Keratinocyte (primary cell): ENCODE data around the gene TTLL5. TPM values are rescaled to one million over a fixed set of nuclear protein-coding genes. Genes with fewer than 3 reads are reported as not detected.

Experiments used
- DNase-seq: peaks from one replicate; pipeline ENCODE4 v3.0.0-alpha.2; 2011; ENCODE audit warnings: low read depth, missing footprints, low spot score
- FAIRE-seq: peaks from 2 replicates; lab custom pipeline; 2011; peaks lifted over from hg19 to GRCh38; lab: Jason Lieb, UNC
- H2AFZ ChIP-seq: 2 replicates; pipeline ENCODE4 v1.6.0; 2012; ENCODE audit warnings: low read length, control low read depth, inconsistent platforms; ENCODE audit not compliant: control insufficient read depth
- H3K27ac ChIP-seq: 2 replicates; pipeline ENCODE4 v1.5.1; 2011; ENCODE audit warnings: low read length; ENCODE audit not compliant: control insufficient read depth, insufficient read depth
- H3K27me3 ChIP-seq: 3 replicates; pipeline ENCODE4 v1.6.0; 2011; ENCODE audit warnings: low read length; ENCODE audit not compliant: control insufficient read depth, insufficient read depth; ENCODE audit errors: extremely low read depth
- H3K36me3 ChIP-seq, 2 experiments: 2 replicates in 1 of 2; 3 replicates in 1 of 2; pipeline ENCODE4 v1.5.1; 2011; ENCODE audit warnings: low read length in 2 of 2, mild to moderate bottlenecking in 1 of 2; ENCODE audit not compliant: control insufficient read depth in 2 of 2, insufficient read depth in 2 of 2; ENCODE audit errors: extremely low read depth in 1 of 2
- H3K4me1 ChIP-seq: 3 replicates; pipeline ENCODE4 v1.5.1; 2011; ENCODE audit warnings: low read length; ENCODE audit not compliant: control insufficient read depth, insufficient read depth; ENCODE audit errors: extremely low read depth
- H3K4me2 ChIP-seq: 3 replicates; pipeline ENCODE4 v1.6.0; 2011; ENCODE audit warnings: low read depth, low read length; ENCODE audit not compliant: control insufficient read depth, insufficient read depth; ENCODE audit errors: extremely low read depth
- H3K4me3 ChIP-seq, 3 experiments: fragments of 200-600 bp in 1 of 3; sonication (generic) in 1 of 3; 2 replicates in 2 of 3; 3 replicates in 1 of 3; pipeline ENCODE4 v1.5.1; 2011 to 2016; ENCODE audit warnings: low read length in 3 of 3, mild to moderate bottlenecking in 3 of 3, control low read depth in 2 of 3, inconsistent platforms in 1 of 3, low read depth in 1 of 3, mixed read lengths in 1 of 3, mixed run types in 1 of 3, moderate library complexity in 1 of 3; ENCODE audit not compliant: control insufficient read depth in 2 of 3, insufficient read depth in 2 of 3; ENCODE audit errors: extremely low read depth in 1 of 3
- H3K79me2 ChIP-seq: 2 replicates; pipeline ENCODE4 v1.6.0; 2012; ENCODE audit warnings: low read length; ENCODE audit not compliant: control insufficient read depth, insufficient read depth
- H3K9ac ChIP-seq: 3 replicates; pipeline ENCODE4 v1.6.0; 2011; ENCODE audit warnings: low read length; ENCODE audit not compliant: control insufficient read depth, insufficient read depth; ENCODE audit errors: extremely low read depth
- H3K9me1 ChIP-seq: 3 replicates; pipeline ENCODE4 v1.6.0; 2011; ENCODE audit warnings: low read length; ENCODE audit not compliant: control insufficient read depth, insufficient read depth; ENCODE audit errors: extremely low read depth
- H3K9me3 ChIP-seq: 2 replicates; pipeline ENCODE4 v1.5.1; 2012; ENCODE audit warnings: low read depth, low read length; ENCODE audit not compliant: control insufficient read depth
- H4K20me1 ChIP-seq: 3 replicates; pipeline ENCODE4 v1.6.0; 2011; ENCODE audit warnings: low read length; ENCODE audit not compliant: control insufficient read depth, insufficient read depth; ENCODE audit errors: extremely low read depth
- CTCF ChIP-seq, 3 experiments: IDR thresholded peaks in 1 of 3; conservative IDR thresholded peaks in 1 of 3; optimal IDR thresholded peaks in 1 of 3; 2 replicates in 2 of 3; 3 replicates in 1 of 3; pipeline versions ENCODE3 to v1.5.1; 2011; ENCODE audit warnings: low read length in 3 of 3, mild to moderate bottlenecking in 3 of 3, moderate library complexity in 2 of 3, control low read depth in 1 of 3, inconsistent platforms in 1 of 3; ENCODE audit not compliant: insufficient read depth in 2 of 3; ENCODE audit errors: extremely low read depth in 1 of 3
- EZH2 ChIP-seq: IDR thresholded peaks from one replicate; pipeline ENCODE4 v1.6.1; 2012; ENCODE audit warnings: inconsistent platforms, mild to moderate bottlenecking, low read length, moderate library complexity
- dilution Hi-C: fragments of 300-500 bp; cut with MboI; formaldehyde crosslinking; loops from one replicate; pipeline ENCODE4 v1.7.0; 2020; ENCODE audit warnings: low sequenced_read_pairs; ENCODE audit not compliant: extremely low pct_ligation_motif_present
- polyA plus RNA-seq, 5 experiments: library from polyadenylated mRNA; depleted of rRNA in 3 of 5; stranded (reverse) in 3 of 5; stranded (forward) in 1 of 5; unstranded in 1 of 5; fragments of >200 nt; gene quantifications; 1 replicate in 1 of 5; 2 replicates in 3 of 5; 3 replicates in 1 of 5; pipeline versions ENCODE4 v1.2.1 to v1.2.3, GENCODE V29; 2011 to 2012; ENCODE audit warnings: missing spikeins in 2 of 5, low read depth in 1 of 5, low replicate concordance in 1 of 5

TTLL5 gene
- polyA plus RNA-seq, 1 donor (not counting 4 experiments of a cell fraction or from before 2014, with no cell fraction given): 20.7 TPM

DNA sequence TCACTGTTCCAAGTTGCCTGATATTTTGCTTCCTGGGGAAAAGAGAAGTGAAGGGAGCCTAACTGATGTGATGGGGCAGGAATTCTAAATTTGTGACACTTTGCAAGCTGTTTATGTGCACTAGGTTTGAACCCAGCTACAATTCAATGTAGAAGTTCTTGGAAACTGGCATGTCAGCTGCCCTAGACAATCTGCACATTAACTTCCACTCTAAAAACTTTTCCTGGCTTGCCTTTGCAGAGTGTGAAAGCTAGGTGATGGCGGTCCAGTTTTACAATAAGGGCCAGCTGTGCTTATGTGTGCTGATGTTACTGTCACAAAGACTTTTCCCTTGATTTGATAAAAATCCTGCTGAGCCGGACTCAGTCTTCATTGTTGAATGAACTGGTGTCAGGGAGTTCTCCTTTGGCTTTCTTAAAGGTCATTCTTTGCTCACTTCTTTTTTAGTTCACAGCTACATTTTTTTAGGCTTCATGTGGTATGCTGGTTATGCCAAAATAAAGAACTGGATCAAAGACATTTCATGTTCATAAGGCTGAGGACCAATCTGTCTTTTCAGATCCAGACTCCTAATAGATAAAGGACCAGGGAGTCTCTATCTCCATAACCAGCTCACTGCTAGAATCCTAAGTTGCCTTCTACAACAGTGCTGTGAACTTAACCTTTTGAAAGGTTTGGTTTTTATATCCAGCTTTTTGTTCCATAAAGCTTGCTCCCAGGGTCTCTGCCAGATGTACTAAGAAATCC, 187.3 kb downstream of the TTLL5 start:
- DNase-seq: no peak
- no peaks in the 10 kb centered on the region for H4K20me1 ChIP-seq
- H3K9me1 ChIP-seq: no peaks in the 10 kb centered on the region
- H3K9me3 ChIP-seq: no peaks in the 10 kb centered on the region
- H3K79me2 ChIP-seq: no peaks in the 10 kb centered on the region
- no peak overlapping the region for H2AFZ ChIP-seq
- H3K4me3 ChIP-seq: no peak overlapping the region
- no peak overlapping the region for H3K4me2 ChIP-seq
- H3K36me3 ChIP-seq: no peaks in the 10 kb centered on the region
- FAIRE-seq: no peak
- TF ChIP-seq EZH2 (no peak), CTCF (optimal IDR thresholded peaks at IDR 0.05 in 1 of 3, IDR thresholded peaks at IDR 0.05 in 1 of 3, conservative IDR thresholded peaks at IDR 0.05 in 1 of 3; ENCODE audit: extremely low read depth in 1 of 3, insufficient read depth in 2 of 3, low read length in 3 of 3) (no peak)
- H3K27ac ChIP-seq: no peak overlapping the region
- H3K4me1 ChIP-seq: no peaks in the 10 kb centered on the region
- H3K27me3 ChIP-seq: no peaks in the 10 kb centered on the region
- dilution Hi-C loops: no loop called here
- H3K9ac ChIP-seq: no peak overlapping the region

GRCh38 chr14:75849300-75849895, 188.4 kb downstream of the TTLL5 start:
- FAIRE-seq: no peak
- dilution Hi-C loops: no loop called here
- no peaks in the 10 kb centered on the region for H3K27me3 ChIP-seq

More at GRCh38 chr14:75849300-75849895, 188.4 kb downstream of the TTLL5 start:
- Histone ChIP-seq H3K9me1 (no peaks in the 10 kb centered on the region), H3K4me2 (no peak overlapping the region), H3K4me3 (no peak overlapping the region), H3K79me2 (no peaks in the 10 kb centered on the region), H3K36me3 (no peaks in the 10 kb centered on the region), H3K27ac (no peak overlapping the region), H4K20me1 (no peaks in the 10 kb centered on the region), H2AFZ (no peak overlapping the region), H3K9me3 (no peaks in the 10 kb centered on the region), H3K9ac (no peak overlapping the region), H3K4me1 (no peaks in the 10 kb centered on the region)
- no peak for DNase-seq
- TF ChIP-seq EZH2 (no peak), CTCF (optimal IDR thresholded peaks at IDR 0.05 in 1 of 3, IDR thresholded peaks at IDR 0.05 in 1 of 3, conservative IDR thresholded peaks at IDR 0.05 in 1 of 3; ENCODE audit: extremely low read depth in 1 of 3, insufficient read depth in 2 of 3, low read length in 3 of 3) (no peak)
